Neural cell (in vitro differentiated cells): ENCODE measurements around the gene TM9SF4.

Experiments used
- EP300 ChIP-seq: fragments of 450-650 bp; conservative IDR thresholded peaks from 2 replicates; pipeline ENCODE4 v1.6.1; 2014; ENCODE audit warnings: antibody characterized with exemption, mild to moderate bottlenecking, moderate library complexity; ENCODE audit not compliant: poor library complexity, severe bottlenecking
- EZH2 ChIP-seq: fragments of 200-600, 300-800 bp; shearing (Covaris generic), sonication (generic); IDR thresholded peaks from 2 replicates; pipeline ENCODE4 v1.6.1; 2014; ENCODE audit warnings: antibody characterized with exemption, low read length, borderline replicate concordance, mild to moderate bottlenecking; ENCODE audit not compliant: insufficient read depth, poor library complexity, severe bottlenecking
- POLR2AphosphoS5 ChIP-seq: IDR thresholded peaks from 2 replicates; pipeline ENCODE4 v1.6.1; 2012
- REST ChIP-seq: IDR thresholded peaks from 2 replicates; pipeline ENCODE4 v1.6.1; 2012; ENCODE audit warnings: borderline replicate concordance
- TAF1 ChIP-seq: IDR thresholded peaks from 2 replicates; pipeline ENCODE4 v1.6.1; 2012; ENCODE audit warnings: low read depth
- TF ChIP-seq, protein P1 (sequence below): fragments of 450-650 bp; IDR thresholded peaks from 2 replicates; pipeline ENCODE4 v1.5.1; 2014; ENCODE audit warnings: antibody characterized with exemption, mild to moderate bottlenecking, moderate library complexity; ENCODE audit not compliant: poor library complexity, severe bottlenecking

DNA sequence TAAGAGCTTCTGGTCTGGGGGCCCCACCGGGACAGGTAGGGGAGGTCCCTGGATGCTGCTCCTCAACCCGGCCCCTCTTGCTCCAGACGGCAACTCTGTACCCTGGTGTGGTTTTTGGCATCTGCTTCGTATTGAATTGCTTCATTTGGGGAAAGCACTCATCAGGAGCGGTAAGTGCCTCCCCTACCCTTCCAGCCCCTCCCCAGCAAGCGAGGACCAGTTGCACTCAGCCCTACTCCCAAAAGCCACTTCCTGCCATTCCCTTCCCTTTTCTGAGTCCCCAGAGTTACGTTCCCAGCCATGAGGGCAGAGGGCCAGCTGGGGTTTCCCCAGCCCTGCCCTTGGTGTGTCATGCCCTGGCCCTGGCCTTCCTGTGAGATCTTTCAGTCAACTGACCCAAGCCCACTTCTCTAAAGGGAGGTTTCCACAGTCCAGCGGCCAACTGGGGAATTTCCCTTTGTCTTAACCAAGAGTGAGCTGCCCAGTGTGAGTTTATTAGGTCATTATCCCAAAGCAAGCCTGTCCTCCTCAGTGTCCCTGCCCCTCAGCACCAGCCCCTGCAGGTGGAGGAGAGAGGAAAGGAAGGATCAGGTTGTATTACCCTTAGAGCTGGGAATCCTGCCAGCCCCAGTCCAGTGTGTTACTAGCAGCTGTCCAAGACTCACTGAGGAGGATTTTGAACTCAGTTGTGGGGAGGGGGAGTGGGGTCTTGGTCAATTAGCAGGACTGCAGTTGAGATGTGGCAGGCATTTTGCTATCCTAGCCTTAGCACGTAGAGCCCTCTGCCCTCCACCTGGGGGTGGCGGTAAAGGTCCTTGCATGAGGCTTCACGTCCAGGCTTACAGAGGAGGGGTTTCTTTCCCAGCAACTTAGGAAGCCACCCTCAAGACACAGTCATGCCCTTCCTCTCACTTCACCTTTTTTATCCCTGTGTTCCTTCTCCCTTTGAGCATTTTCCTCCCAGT, 45.8 kb downstream of the TM9SF4 start:
- TF ChIP-seq EZH2, result no peak
- TF ChIP-seq, protein P1, sequence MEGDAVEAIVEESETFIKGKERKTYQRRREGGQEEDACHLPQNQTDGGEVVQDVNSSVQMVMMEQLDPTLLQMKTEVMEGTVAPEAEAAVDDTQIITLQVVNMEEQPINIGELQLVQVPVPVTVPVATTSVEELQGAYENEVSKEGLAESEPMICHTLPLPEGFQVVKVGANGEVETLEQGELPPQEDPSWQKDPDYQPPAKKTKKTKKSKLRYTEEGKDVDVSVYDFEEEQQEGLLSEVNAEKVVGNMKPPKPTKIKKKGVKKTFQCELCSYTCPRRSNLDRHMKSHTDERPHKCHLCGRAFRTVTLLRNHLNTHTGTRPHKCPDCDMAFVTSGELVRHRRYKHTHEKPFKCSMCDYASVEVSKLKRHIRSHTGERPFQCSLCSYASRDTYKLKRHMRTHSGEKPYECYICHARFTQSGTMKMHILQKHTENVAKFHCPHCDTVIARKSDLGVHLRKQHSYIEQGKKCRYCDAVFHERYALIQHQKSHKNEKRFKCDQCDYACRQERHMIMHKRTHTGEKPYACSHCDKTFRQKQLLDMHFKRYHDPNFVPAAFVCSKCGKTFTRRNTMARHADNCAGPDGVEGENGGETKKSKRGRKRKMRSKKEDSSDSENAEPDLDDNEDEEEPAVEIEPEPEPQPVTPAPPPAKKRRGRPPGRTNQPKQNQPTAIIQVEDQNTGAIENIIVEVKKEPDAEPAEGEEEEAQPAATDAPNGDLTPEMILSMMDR, result peak; percentile 54
- no peak for TF ChIP-seq POLR2AphosphoS5
- no peak for TF ChIP-seq TAF1
- TF ChIP-seq EP300, result no peak
- TF ChIP-seq REST, result no peak
